GM23338 (cell line): ENCODE data around the gene RBFOX1. TPM values are rescaled to one million over a fixed set of nuclear protein-coding genes. Genes with fewer than 3 reads are reported as not detected.

Experiments
- ATAC-seq: fragments of 200-7000 bp; cut with Tn5 transposase; 3 replicates; pipeline ENCODE4 v1.9.1; 2020
- DNase-seq: peaks from one replicate; pipeline ENCODE4 v3.0.0-alpha.2; 2015; ENCODE audit warnings: low spot score
- H2AFZ ChIP-seq: fragments of 200-600 bp; sonication (generic); 2 replicates; pipeline ENCODE4 v1.8.0; 2016; ENCODE audit warnings: antibody characterized with exemption, mild to moderate bottlenecking, moderate library complexity
- H3F3A ChIP-seq: fragments of 200-600 bp; sonication (generic); replicated peaks from 2 replicates; pipeline ENCODE4 v1.8.0; 2017; ENCODE audit warnings: antibody characterized with exemption, mixed run types, low read depth
- H3K27ac ChIP-seq: fragments of 200-600 bp; sonication (generic); 2 replicates; pipeline ENCODE4 v1.6.1; 2016; ENCODE audit warnings: low read depth
- H3K27me3 ChIP-seq: fragments of 200-600 bp; sonication (generic); 2 replicates; pipeline ENCODE4 v1.8.0; 2016; ENCODE audit warnings: mild to moderate bottlenecking, mixed run types, moderate library complexity; ENCODE audit not compliant: insufficient read depth
- H3K36me3 ChIP-seq: fragments of 200-600 bp; sonication (generic); 2 replicates; pipeline ENCODE4 v1.8.0; 2016; ENCODE audit warnings: mild to moderate bottlenecking; ENCODE audit not compliant: insufficient read depth
- H3K4me1 ChIP-seq: fragments of 200-600 bp; sonication (generic); 2 replicates; pipeline ENCODE4 v1.8.0; 2016; ENCODE audit warnings: mild to moderate bottlenecking, moderate library complexity; ENCODE audit not compliant: insufficient read depth
- H3K4me2 ChIP-seq: fragments of 200-600 bp; sonication (generic); 2 replicates; pipeline ENCODE4 v1.7.1; 2017; ENCODE audit warnings: mixed run types
- H3K4me3 ChIP-seq: fragments of 200-600 bp; sonication (generic); 2 replicates; pipeline ENCODE4 v1.6.1; 2016; ENCODE audit warnings: mixed run types
- H3K79me2 ChIP-seq: fragments of 200-600 bp; sonication (generic); replicated peaks from 2 replicates; pipeline ENCODE4 v1.8.0; 2017; ENCODE audit warnings: mild to moderate bottlenecking; ENCODE audit not compliant: insufficient read depth
- H3K9me2 ChIP-seq: fragments of 200-600 bp; sonication (generic); 2 replicates; pipeline ENCODE4 v1.8.0; 2017; ENCODE audit not compliant: insufficient read depth
- H4K20me1 ChIP-seq: fragments of 200-600 bp; sonication (generic); replicated peaks from 2 replicates; pipeline ENCODE4 v1.8.0; 2017; ENCODE audit warnings: mild to moderate bottlenecking; ENCODE audit not compliant: insufficient read depth
- H3K27ac Mint-ChIP-seq: 2 replicates; pipeline ENCODE4 v1.8.0; 2020; ENCODE audit warnings: inconsistent platforms, mild to moderate bottlenecking, moderate library complexity, mixed read lengths
- H3K27me3 Mint-ChIP-seq: 3 replicates; pipeline ENCODE4 v1.8.0; 2022; ENCODE audit warnings: low read depth, mild to moderate bottlenecking, moderate library complexity, mixed read lengths, inconsistent platforms; ENCODE audit not compliant: insufficient read depth, poor library complexity
- H3K36me3 Mint-ChIP-seq: 3 replicates; pipeline ENCODE4 v1.8.0; 2021; ENCODE audit warnings: low read depth, mild to moderate bottlenecking, inconsistent platforms, moderate library complexity, mixed read lengths
- H3K4me1 Mint-ChIP-seq: 3 replicates; pipeline ENCODE4 v1.8.0; 2020; ENCODE audit warnings: mild to moderate bottlenecking, inconsistent platforms, mixed read lengths
- H3K4me3 Mint-ChIP-seq: 3 replicates; pipeline ENCODE4 v1.8.0; 2021; ENCODE audit warnings: moderate library complexity, mild to moderate bottlenecking, inconsistent platforms, mixed read lengths
- H3K9me3 Mint-ChIP-seq: 3 replicates; pipeline ENCODE4 v1.8.0; 2020; ENCODE audit warnings: moderate library complexity, mild to moderate bottlenecking, inconsistent platforms, mixed read lengths
- CREB1 ChIP-seq: fragments of 250-450 bp; sonication (Bioruptor Pico); IDR thresholded peaks from 2 replicates; pipeline ENCODE4 v1.5.0; 2020; ENCODE audit warnings: low read depth, mild to moderate bottlenecking, moderate library complexity
- CTCF ChIP-seq, 2 experiments: fragments of 200-600 bp in 1 of 2; sonication (generic) in 1 of 2; conservative IDR thresholded peaks; 2 replicates each; pipeline versions ENCODE4 v1.5.1 to v1.6.1; 2016 to 2017; ENCODE audit warnings: antibody characterized with exemption in 2 of 2, low read depth in 2 of 2, mild to moderate bottlenecking in 2 of 2, moderate library complexity in 1 of 2
- EZH2 ChIP-seq: fragments of 200-600 bp; sonication (generic); IDR thresholded peaks from one replicate; pipeline ENCODE4 v1.8.0; 2017; ENCODE audit warnings: antibody characterized with exemption, mild to moderate bottlenecking, low read depth; ENCODE audit not compliant: unreplicated experiment
- JUNB ChIP-seq: IDR thresholded peaks from one replicate; pipeline ENCODE4 v1.6.1; 2016; ENCODE audit warnings: antibody characterized with exemption; ENCODE audit not compliant: unreplicated experiment
- POLR2AphosphoS5 ChIP-seq: IDR thresholded peaks from 2 replicates; pipeline ENCODE4 v1.6.1; 2016; ENCODE audit warnings: antibody characterized with exemption, low read depth
- REST ChIP-seq: IDR thresholded peaks from one replicate; pipeline ENCODE4 v1.6.1; 2018; ENCODE audit warnings: antibody characterized with exemption; ENCODE audit not compliant: unreplicated experiment
- STAT1 ChIP-seq: IDR thresholded peaks from one replicate; pipeline ENCODE4 v1.6.1; 2016; ENCODE audit warnings: antibody characterized with exemption; ENCODE audit not compliant: unreplicated experiment
- ZNF114 ChIP-seq: fragments of 250-450 bp; sonication (Bioruptor Pico); IDR thresholded peaks from 2 replicates; pipeline ENCODE4 v1.5.0; 2020; ENCODE audit warnings: mild to moderate bottlenecking, moderate library complexity
- ZNF462 ChIP-seq: fragments of 250-450 bp; sonication (Bioruptor Pico); IDR thresholded peaks from 2 replicates; pipeline ENCODE4 v1.5.0; 2020; ENCODE audit warnings: mild to moderate bottlenecking, moderate library complexity
- polyA plus RNA-seq: library from polyadenylated mRNA; unstranded; fragments of >200 nt; fragmentation: Nextera tagmentation; extraction: Ambion mirVana; gene quantifications from 2 replicates; pipeline ENCODE4 v1.2.1, GENCODE V29; 2016
- total RNA-seq: library from RNA; depleted of rRNA; stranded (reverse); fragments of >200 nt; shearing (Covaris generic); gene quantifications from 2 replicates; pipeline ENCODE4 v1.2.3, GENCODE V29; 2014

Gene RBFOX1
- total and polyA plus RNA-seq, 2 experiments from 2014 or later, result 2.5 to 3.6 TPM

- TF ChIP-seq REST, result no peak
These were observed 414.3 kb downstream of the RBFOX1 start (continued) for GRCh38 chr16:7746941-7747340.

GRCh38 chr16:7748522-7748921 lies 415.9 kb downstream of the RBFOX1 start:
- no peaks in the 10 kb centered on the region for H3K36me3 Mint-ChIP-seq
- ATAC-seq (no peak), DNase-seq (no peak)
- H3K9me2 ChIP-seq, result peaks cover 6% of the 10 kb centered on the region; the same call in 1 of the 2 replicates
- peaks cover 2% of the 10 kb centered on the region for H3K27me3 Mint-ChIP-seq
- H3K27ac ChIP-seq, result no peak overlapping the region
- no peaks in the 10 kb centered on the region for H3K79me2 ChIP-seq
- H3K4me3 ChIP-seq, result no peak overlapping the region
- no peaks in the 10 kb centered on the region for H3K9me3 Mint-ChIP-seq
- no peak overlapping the region for H2AFZ ChIP-seq
- no peaks in the 10 kb centered on the region for H3K27me3 ChIP-seq
- H3K27ac Mint-ChIP-seq, result no peak overlapping the region
- H4K20me1 ChIP-seq, result no peaks in the 10 kb centered on the region
- no peaks in the 10 kb centered on the region for H3K4me1 ChIP-seq
- no peak overlapping the region for H3K4me2 ChIP-seq
- H3K4me3 Mint-ChIP-seq, result no peak overlapping the region
- H3K36me3 ChIP-seq, result no peaks in the 10 kb centered on the region
- H3K4me1 Mint-ChIP-seq, result peaks cover 17% of the 10 kb centered on the region
- H3F3A ChIP-seq, result no peaks in the 10 kb centered on the region
- TF ChIP-seq CREB1 (CRISPR knock-in tag) (no peak), ZNF462 (CRISPR knock-in tag) (no peak), STAT1 (no peak), CTCF (conservative IDR thresholded peaks at IDR 0.05; ENCODE audit: low read depth in 2 of 2) (no peak), REST (no peak), JUNB (no peak), POLR2AphosphoS5 (no peak), EZH2 (no peak), ZNF114 (CRISPR knock-in tag) (no peak)
